ENCODE data around the gene CD200.
"Not testable (repeated sequence)": the region's sequence is repeated elsewhere in the genome, so short reads cannot be mapped to it uniquely, and the experiment has no call there.

CD200 gene

GRCh38 chr3:112362221-112362620 lies 29.3 kb downstream of the CD200 start:
- DNase-seq: no peak

- DNase-seq: peak; percentile 72 to 75
Measured at GRCh38 chr3:112364291-112364690, 31.3 kb downstream of the CD200 start.

GRCh38 chr3:112365035-112365434 lies 32.1 kb downstream of the CD200 start:
- DNase-seq: no peak

GRCh38 chr3:112365636-112366035 lies 32.7 kb downstream of the CD200 start:
- no peak for DNase-seq

GRCh38 chr3:112366522-112366921 lies 33.6 kb downstream of the CD200 start:
- no peak for DNase-seq

- no peak for DNase-seq
Measured at GRCh38 chr3:112371569-112371968, 38.6 kb downstream of the CD200 start.

GRCh38 chr3:112372396-112372795 lies 39.4 kb downstream of the CD200 start:
- DNase-seq: peak; percentile 65 to 68

GRCh38 chr3:112373476-112373875 lies 40.5 kb downstream of the CD200 start:
- DNase-seq: no peak

GRCh38 chr3:112373924-112374323 lies 41.0 kb downstream of the CD200 start:
- DNase-seq: no peak

- DNase-seq: no peak
Measured at GRCh38 chr3:112374333-112374734, 41.4 kb downstream of the CD200 start.

GRCh38 chr3:112375117-112375516 lies 42.2 kb downstream of the CD200 start:
- no peak for DNase-seq

- DNase-seq: peak in 1 of 2 donors; percentile 28
Measured at GRCh38 chr3:112376241-112376911, 43.4 kb downstream of the CD200 start.

GRCh38 chr3:112376992-112377391 lies 44.0 kb downstream of the CD200 start:
- DNase-seq: peak; percentile 31 to 34

GRCh38 chr3:112377568-112378071 lies 44.7 kb downstream of the CD200 start:
- DNase-seq: no peak

- not testable (repeated sequence) for DNase-seq
Measured at GRCh38 chr3:112378347-112378746, 45.4 kb downstream of the CD200 start.

GRCh38 chr3:112379020-112379690 lies 46.2 kb downstream of the CD200 start:
- peak; percentile 91 to 92 for DNase-seq

GRCh38 chr3:112381673-112382542 lies 49.0 kb downstream of the CD200 start:
- DNase-seq: peak in 1 of 2 donors; percentile 33

GRCh38 chr3:112382543-112383160 lies 49.7 kb downstream of the CD200 start:
- DNase-seq: no peak

- DNase-seq: no peak
Measured at GRCh38 chr3:112384769-112385168, 51.8 kb downstream of the CD200 start.

- DNase-seq: no peak
Measured at GRCh38 chr3:112388972-112389371, 56.0 kb downstream of the CD200 start.

- DNase-seq: no peak
Measured at GRCh38 chr3:112389961-112390360, 57.0 kb downstream of the CD200 start.

- DNase-seq: no peak
Measured at GRCh38 chr3:112390783-112391641, 58.1 kb downstream of the CD200 start.

Data from inflammatory macrophage treated with lipopolysaccharide for 1 hour (primary cell).